WI38 (cell line): ENCODE measurements around the gene P2RY12.

Source experiments
- H3K4me3 ChIP-seq: 2 replicates; pipeline ENCODE4 v1.5.1; 2011; ENCODE audit warnings: low read depth, mild to moderate bottlenecking, control low read depth, low read length
- CTCF ChIP-seq: IDR thresholded peaks from 2 replicates; pipeline ENCODE4 v1.5.1; 2012; ENCODE audit warnings: low read depth, mild to moderate bottlenecking, control low read depth, low read length

The P2RY12 gene

GRCh38 chr3:151383111-151383510 lies 1.4 kb downstream of the P2RY12 start:
- no peak for TF ChIP-seq CTCF
- H3K4me3 ChIP-seq = no peak overlapping the region

- no peak for TF ChIP-seq CTCF
- H3K4me3 ChIP-seq = no peak overlapping the region
Observed at GRCh38 chr3:151382671-151383070, 1.9 kb downstream of the P2RY12 start.

GRCh38 chr3:151379083-151379734 lies 5.3 kb downstream of the P2RY12 start:
- TF ChIP-seq CTCF = peak; percentile 57
- H3K4me3 ChIP-seq = no peak overlapping the region

- no peak overlapping the region for H3K4me3 ChIP-seq
- TF ChIP-seq CTCF = no peak
Observed at GRCh38 chr3:151377768-151378385, 6.7 kb downstream of the P2RY12 start.

GRCh38 chr3:151372063-151372820 lies 12.3 kb downstream of the P2RY12 start:
- no peak overlapping the region for H3K4me3 ChIP-seq
- no peak for TF ChIP-seq CTCF

DNA sequence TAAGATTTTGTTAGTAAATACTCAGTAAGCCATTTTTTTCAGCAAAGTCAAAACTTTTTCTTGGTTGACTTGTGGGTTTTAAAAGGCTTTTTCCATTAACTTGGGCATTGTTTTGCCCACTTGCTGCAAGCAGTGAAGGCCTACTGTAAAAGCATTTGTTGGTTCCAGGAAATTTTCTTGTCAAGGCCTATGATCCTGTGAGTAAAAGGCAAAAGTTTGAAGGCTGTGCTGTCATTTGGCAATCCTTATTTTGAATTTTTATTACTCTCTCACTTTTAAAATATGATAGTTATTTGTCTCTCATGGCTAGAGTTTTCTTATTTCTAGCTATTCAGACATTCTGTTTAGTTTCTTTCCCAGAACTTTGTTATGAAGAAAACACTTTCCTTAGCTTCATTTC lies 13.0 kb downstream of the P2RY12 start:
- no peak for TF ChIP-seq CTCF
- no peak overlapping the region for H3K4me3 ChIP-seq

- no peak overlapping the region for H3K4me3 ChIP-seq
- TF ChIP-seq CTCF = no peak
Observed at GRCh38 chr3:151367448-151367847, 17.1 kb downstream of the P2RY12 start.
